GM12873 (cell line): Measurements from ENCODE around the gene ALDH1A2.

Experiments
- CTCF ChIP-seq: IDR thresholded peaks from 2 replicates; pipeline ENCODE4 v1.5.1; 2012; ENCODE audit warnings: low read depth, mild to moderate bottlenecking, moderate library complexity, low read length, control low read depth; ENCODE audit not compliant: insufficient read depth; ENCODE audit errors: missing control alignments

Gene ALDH1A2

DNA sequence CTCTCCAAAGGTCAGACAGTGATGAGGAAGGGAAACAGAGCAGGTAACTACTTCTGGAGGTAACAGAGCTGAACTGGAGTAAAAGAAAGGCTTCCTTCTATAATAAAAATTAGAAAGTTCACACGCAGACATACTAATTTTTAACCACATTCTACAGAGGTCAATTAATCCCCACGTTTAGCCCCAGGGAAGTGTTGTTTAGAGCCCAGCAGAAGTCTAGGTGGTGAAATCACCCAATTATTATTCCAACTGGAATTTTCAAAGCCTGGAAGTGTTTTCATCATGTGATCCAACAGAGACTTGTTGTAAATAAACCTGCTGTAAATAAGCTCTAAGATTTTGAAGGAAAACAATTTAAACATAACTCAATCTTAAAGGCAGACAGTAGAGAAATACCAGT is 6.8 kb downstream of the ALDH1A2 start:
- no peak for TF ChIP-seq CTCF

DNA sequence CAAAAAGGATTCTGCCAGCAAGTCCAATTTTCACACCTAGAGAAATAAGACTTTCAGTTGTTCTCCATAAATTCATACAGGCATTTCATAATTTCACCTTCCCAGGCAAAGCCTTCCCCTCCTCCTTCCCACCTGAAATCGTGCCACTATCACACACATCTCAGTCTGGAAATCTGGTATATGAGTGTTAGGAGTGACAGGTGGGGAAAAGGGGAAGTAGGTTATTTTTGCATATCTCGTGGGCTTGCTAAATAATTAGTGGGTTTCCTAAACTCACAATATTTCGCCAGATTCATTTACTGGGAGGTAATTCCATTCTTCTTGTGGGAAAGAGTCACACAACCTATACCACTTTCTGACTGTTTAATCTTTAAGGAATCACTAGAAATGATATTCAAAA is 7.4 kb downstream of the ALDH1A2 start:
- no peak for TF ChIP-seq CTCF

DNA sequence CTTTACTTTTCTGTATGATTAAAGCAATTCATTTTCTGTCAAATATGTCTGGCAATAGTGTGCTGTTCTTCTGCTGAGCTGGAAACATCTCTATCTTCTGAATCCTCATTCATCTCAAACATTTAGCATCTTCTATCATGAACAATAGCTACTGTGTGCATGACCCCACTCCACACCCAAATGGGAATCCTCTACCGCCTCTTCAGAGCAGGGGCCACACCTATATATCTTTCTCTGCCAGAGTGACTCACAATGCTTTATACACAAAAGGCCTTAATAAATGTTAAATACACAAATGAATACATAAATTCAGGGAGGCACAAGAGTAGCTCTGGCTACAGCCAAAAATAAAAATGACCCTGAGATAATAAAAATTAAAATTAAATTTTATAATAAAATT is 8.0 kb downstream of the ALDH1A2 start:
- no peak for TF ChIP-seq CTCF

GRCh38 chr15:58056015-58056414 is 9.5 kb downstream of the ALDH1A2 start:
- TF ChIP-seq CTCF, result peak; percentile 2

DNA sequence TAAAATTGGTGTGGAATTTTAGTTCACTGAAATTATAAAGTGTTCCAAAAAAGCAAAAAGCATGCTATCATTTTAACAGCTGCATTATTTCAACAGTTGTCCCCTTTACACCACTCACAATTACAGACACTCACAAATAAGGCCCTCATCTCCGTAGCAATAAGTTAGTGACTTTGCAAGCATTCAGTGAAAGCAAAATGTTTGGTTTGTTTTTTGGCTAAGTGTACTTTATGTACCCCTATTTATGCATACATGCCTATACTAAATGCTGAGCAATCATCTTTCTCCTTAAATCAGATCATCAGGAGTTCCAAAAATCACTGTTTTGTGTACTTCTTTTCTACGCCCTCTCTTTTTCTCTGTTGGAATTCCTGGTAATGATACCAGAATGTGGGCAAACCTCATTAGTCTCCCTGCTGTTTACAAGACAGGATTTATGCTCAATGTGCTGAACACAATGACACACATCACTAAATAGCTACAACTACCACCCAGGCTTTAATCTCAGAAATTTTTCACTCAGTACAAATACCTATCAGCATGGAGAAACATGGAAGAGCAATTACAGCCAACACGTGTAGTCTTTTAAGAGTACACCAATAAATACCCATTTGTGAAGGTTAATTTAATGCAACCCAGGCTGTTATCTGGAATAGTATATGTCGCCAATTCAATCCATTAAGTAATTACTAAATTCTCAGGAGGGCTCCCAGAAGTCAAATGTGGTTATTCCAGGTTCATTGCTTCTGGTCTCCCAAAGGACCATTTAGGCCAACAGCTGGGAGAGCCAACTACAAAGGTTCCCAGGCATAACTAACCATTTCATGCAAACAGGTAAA is 12.0 kb downstream of the ALDH1A2 start:
- no peak for TF ChIP-seq CTCF

DNA sequence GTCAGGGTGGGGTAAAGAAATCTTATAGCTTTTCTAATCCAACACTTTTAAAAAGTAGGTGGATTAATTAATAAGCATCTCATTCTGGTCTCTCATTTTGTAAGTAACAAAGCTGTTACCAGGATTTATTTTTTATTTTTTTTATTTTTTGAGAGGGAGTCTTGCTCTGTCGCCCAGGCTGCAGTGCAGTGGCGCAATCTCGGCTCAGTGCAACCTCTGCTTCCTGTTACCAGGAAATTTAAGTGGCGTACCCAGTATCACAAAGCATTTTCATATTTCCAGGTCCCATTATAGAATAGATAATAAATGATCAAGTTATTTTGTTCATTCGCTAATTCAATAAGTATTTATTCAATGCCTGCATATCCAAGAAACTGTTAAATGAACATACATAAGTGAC is 13.2 kb downstream of the ALDH1A2 start:
- TF ChIP-seq CTCF, result no peak

DNA sequence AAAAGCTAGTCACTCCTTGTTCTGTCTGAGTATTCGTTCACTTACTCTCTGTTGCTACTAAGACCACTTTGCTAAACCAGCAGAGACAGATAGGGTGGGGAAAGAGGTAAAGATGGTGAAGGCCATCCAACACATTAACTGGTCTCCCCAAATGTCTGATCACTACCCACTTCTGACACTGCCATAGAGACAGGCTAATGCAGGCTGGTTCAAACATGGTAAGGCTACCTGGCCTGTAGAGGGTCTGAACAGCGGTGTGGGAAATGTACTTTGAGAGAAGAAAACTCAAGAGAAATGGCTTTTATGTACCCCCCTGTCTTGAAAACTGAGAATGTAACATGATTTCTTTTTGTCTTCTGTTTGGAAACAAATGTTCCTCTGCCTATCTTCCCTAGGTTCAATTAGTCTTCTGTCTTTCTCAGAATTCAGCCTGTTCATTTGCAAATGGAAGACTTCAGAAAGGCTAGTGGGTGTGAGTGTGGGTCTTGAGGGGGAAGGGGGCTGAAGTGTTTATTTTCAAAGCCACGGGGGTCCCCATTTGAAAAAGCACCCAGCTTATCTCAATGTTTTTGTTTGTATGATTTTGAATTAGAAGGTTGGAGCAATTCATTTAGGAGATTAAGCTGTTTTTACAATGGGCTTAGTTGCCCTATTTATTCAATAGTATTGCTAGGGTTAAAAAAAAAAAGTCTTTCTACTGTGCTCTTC is 15.8 kb downstream of the ALDH1A2 start:
- TF ChIP-seq CTCF, result no peak
